ENCODE results near the gene RNASE11.

RNASE11 gene

DNA sequence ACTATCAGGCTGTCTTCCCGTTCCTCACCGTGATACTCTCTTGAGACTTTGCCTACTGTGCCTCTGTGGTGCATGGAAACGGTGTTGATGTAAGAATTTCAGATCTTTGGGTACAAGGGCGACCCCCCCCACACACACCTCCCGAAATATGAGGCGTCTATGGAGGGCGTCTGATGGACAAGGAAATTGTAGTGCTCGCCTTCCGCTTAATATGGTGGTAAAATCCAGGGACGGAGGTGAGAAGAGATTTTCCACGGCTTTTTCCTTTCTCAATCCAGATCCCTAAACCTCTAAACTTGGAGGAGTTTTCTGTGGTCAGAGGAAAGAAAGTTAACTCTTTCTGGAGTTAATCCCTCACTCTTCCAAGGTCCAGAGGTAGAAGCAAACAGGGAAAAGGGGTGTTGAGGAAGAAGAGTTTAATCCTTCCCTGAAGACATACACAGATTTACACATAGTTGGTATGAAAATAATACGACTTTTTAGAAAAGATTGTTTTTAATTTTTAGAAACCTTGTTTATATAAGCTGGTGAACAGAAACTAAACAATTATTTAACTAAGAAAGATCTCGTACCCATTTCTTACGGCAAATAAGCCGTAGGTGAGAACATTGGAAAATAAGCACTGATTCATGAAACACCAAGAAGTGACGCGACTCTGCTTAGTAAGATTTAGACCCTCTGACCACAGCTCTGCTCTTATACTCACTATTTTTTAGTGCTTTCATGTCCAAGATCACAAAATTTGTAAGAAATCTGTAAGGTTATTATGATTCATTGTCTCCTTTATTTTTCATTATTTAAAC is 26.4 kb upstream of the RNASE11 start:
- Histone ChIP-seq H2AFZ (ENCODE audit: low read depth, low read length, severe bottlenecking) (no peak overlapping the region), H3K9me2 (replicated peaks; ENCODE audit: insufficient read depth, low read length) (no peaks in the 10 kb centered on the region), H3K9me3 (ENCODE audit: insufficient read depth, low read length) (no peaks in the 10 kb centered on the region), H4K20me1 (ENCODE audit: low read depth, low read length) (no peaks in the 10 kb centered on the region), H3K4me2 (ENCODE audit: low read depth, low read length, poor library complexity, severe bottlenecking) (peak overlapping the region; percentile 53), H3K36me3 (ENCODE audit: low read length) (no peaks in the 10 kb centered on the region), H3K27me3 (ENCODE audit: low read length) (no peaks in the 10 kb centered on the region), H3F3A (ENCODE audit: insufficient read depth) (peaks cover 25% of the 10 kb centered on the region; the same call in 1 of the 2 replicates), H3K9ac (ENCODE audit: low read length) (no peak overlapping the region), H3K27ac (ENCODE audit: low read depth, low read length) (no peak overlapping the region), H3K4me3 (ENCODE audit: insufficient read depth, low read length, poor library complexity, severe bottlenecking) (no peak overlapping the region), H3K79me2 (ENCODE audit: insufficient read depth, low read length) (no peaks in the 10 kb centered on the region)
- no peak for TF ChIP-seq EZH2phosphoT487 (conservative IDR thresholded peaks at IDR 0.05; ENCODE audit: low read length)
- TF ChIP-seq, protein P1, sequence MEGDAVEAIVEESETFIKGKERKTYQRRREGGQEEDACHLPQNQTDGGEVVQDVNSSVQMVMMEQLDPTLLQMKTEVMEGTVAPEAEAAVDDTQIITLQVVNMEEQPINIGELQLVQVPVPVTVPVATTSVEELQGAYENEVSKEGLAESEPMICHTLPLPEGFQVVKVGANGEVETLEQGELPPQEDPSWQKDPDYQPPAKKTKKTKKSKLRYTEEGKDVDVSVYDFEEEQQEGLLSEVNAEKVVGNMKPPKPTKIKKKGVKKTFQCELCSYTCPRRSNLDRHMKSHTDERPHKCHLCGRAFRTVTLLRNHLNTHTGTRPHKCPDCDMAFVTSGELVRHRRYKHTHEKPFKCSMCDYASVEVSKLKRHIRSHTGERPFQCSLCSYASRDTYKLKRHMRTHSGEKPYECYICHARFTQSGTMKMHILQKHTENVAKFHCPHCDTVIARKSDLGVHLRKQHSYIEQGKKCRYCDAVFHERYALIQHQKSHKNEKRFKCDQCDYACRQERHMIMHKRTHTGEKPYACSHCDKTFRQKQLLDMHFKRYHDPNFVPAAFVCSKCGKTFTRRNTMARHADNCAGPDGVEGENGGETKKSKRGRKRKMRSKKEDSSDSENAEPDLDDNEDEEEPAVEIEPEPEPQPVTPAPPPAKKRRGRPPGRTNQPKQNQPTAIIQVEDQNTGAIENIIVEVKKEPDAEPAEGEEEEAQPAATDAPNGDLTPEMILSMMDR (IDR thresholded peaks at IDR 0.05; ENCODE audit: insufficient read depth, low read length, poor library complexity, severe bottlenecking): no peak

DNA sequence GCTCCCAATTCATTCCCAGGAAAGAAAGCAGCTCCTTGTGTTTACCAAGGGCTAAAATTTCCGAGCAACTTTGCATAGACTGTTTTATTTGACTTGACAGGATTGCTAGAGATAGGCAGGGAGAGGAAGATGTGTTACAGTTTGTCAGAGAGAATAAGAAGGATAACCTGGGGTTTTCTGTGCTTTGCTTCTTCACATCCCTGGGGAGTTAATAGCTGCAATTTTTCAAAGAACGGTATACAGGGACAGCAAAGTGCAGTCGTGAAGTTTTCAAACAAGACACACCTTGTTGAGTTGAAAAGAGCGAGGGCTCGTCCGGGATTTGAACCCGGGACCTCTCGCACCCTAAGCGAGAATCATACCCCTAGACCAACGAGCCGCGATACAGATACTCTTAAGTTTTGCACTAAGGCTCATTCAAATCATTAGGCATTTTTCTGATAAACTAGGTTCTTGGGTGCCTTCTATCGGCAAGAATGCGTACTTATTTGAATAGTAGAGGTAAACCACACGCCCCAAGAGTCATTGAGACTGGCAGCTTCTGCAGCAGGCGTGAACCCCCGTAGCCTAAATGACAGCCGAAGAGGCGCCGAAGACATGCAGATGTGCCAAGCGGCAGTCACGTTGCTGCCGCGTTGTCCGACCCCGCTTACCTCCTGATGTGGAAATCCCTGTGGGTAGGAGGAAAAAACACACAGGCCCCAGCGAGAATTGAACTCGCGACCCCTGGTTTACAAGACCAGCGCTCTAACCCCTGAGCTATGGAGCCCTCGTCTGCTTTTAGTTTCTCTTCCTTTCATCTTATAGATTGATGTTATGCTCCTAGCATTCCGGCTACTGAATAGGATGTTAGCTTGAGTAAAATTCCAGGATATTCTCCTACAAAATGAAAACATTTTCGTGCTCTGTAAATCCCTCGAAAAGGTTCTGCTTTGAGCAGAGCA is 25.6 kb upstream of the RNASE11 start:
- no peaks in the 10 kb centered on the region for H3K9me2 ChIP-seq (replicated peaks; ENCODE audit: insufficient read depth, low read length)
- TF ChIP-seq EZH2phosphoT487 (conservative IDR thresholded peaks at IDR 0.05; ENCODE audit: low read length): no peak
- TF ChIP-seq, protein P1 (IDR thresholded peaks at IDR 0.05; ENCODE audit: insufficient read depth, low read length, poor library complexity, severe bottlenecking): peak; percentile 42
- no peaks in the 10 kb centered on the region for H3K36me3 ChIP-seq (ENCODE audit: low read length)
- peak overlapping the region; percentile 53 for H3K4me2 ChIP-seq (ENCODE audit: low read depth, low read length, poor library complexity, severe bottlenecking)
- no peak overlapping the region for H3K9ac ChIP-seq (ENCODE audit: low read length)
- H3K9me3 ChIP-seq (ENCODE audit: insufficient read depth, low read length): no peaks in the 10 kb centered on the region
- H3K4me3 ChIP-seq (ENCODE audit: insufficient read depth, low read length, poor library complexity, severe bottlenecking): peak overlapping the region; percentile 2
- H3K27ac ChIP-seq (ENCODE audit: low read depth, low read length): no peak overlapping the region
- H3K79me2 ChIP-seq (ENCODE audit: insufficient read depth, low read length): no peaks in the 10 kb centered on the region
- no peaks in the 10 kb centered on the region for H4K20me1 ChIP-seq (ENCODE audit: low read depth, low read length)
- peaks cover 25% of the 10 kb centered on the region; the same call in 1 of the 2 replicates for H3F3A ChIP-seq (ENCODE audit: insufficient read depth)
- no peak overlapping the region for H2AFZ ChIP-seq (ENCODE audit: low read depth, low read length, severe bottlenecking)
- no peaks in the 10 kb centered on the region for H3K27me3 ChIP-seq (ENCODE audit: low read length)

DNA sequence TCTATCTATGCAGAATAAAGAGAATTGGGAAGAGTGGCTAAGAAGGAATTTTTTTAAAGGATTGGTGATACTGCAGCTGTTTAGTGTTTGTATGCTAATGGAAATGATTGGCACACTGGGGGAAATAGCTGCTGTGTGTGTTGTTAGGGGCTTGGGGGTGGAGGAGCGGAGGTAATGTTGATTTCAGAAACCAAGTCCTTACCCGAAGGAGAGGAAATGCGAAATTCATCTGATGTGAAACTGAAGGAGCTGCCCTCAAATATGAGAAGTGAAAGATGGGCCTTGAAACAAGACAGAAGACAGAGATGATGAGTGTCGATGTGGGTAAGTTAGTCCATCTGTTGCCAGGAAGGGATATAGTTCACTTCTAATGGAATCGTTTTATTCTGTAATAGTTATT is 24.6 kb upstream of the RNASE11 start:
- no peaks in the 10 kb centered on the region for H3K36me3 ChIP-seq (ENCODE audit: low read length)
- H3F3A ChIP-seq (ENCODE audit: insufficient read depth): peaks cover 25% of the 10 kb centered on the region; the same call in 1 of the 2 replicates
- no peaks in the 10 kb centered on the region for H3K9me2 ChIP-seq (replicated peaks; ENCODE audit: insufficient read depth, low read length)
- H3K27ac ChIP-seq (ENCODE audit: low read depth, low read length): no peak overlapping the region
- H3K9me3 ChIP-seq (ENCODE audit: insufficient read depth, low read length): no peaks in the 10 kb centered on the region
- no peaks in the 10 kb centered on the region for H4K20me1 ChIP-seq (ENCODE audit: low read depth, low read length)
- no peaks in the 10 kb centered on the region for H3K79me2 ChIP-seq (ENCODE audit: insufficient read depth, low read length)
- no peak for TF ChIP-seq EZH2phosphoT487 (conservative IDR thresholded peaks at IDR 0.05; ENCODE audit: low read length)
- TF ChIP-seq, protein P1 (IDR thresholded peaks at IDR 0.05; ENCODE audit: insufficient read depth, low read length, poor library complexity, severe bottlenecking): no peak
- no peak overlapping the region for H3K4me3 ChIP-seq (ENCODE audit: insufficient read depth, low read length, poor library complexity, severe bottlenecking)
- no peak overlapping the region for H2AFZ ChIP-seq (ENCODE audit: low read depth, low read length, severe bottlenecking)
- no peak overlapping the region for H3K9ac ChIP-seq (ENCODE audit: low read length)
- H3K4me2 ChIP-seq (ENCODE audit: low read depth, low read length, poor library complexity, severe bottlenecking): peak overlapping the region; percentile 53
- no peaks in the 10 kb centered on the region for H3K27me3 ChIP-seq (ENCODE audit: low read length)
